Peyer's patch (tissue), 4 donors: Measurements from ENCODE around the gene ADNP2.

Experiments
- CTCF ChIP-seq, 6 experiments: fragments of 450-650 bp in 4 of 6; fragments of 200-600 bp in 2 of 6; sonication (generic) in 1 of 6; IDR thresholded peaks; one replicate each; pipeline ENCODE4 v1.5.1; 2017 to 2019; ENCODE audit warnings: antibody characterized with exemption in 6 of 6, mild to moderate bottlenecking in 3 of 6, moderate library complexity in 1 of 6
- POLR2A ChIP-seq, 2 donors: fragments of 450-650 bp; IDR thresholded peaks; one replicate each; pipeline ENCODE4 v1.5.1; 2017; ENCODE audit warnings: antibody characterized with exemption in 2 of 2, mild to moderate bottlenecking in 2 of 2, moderate library complexity in 2 of 2

- TF ChIP-seq POLR2A (IDR thresholded peaks at IDR 0.05), result no peak
- no peak for TF ChIP-seq CTCF (IDR thresholded peaks at IDR 0.05)
Measured at GRCh38 chr18:80172056-80172455, 63.0 kb downstream of the ADNP2 start.
